ENCODE data around the gene WASL.

- no peak for TF ChIP-seq MYBL2 (CRISPR knock-in tag; IDR thresholded peaks at IDR 0.05)
- no peak for TF ChIP-seq CTCF (IDR thresholded peaks at IDR 0.05)
- no peak for TF ChIP-seq AFF4 (CRISPR knock-in tag; IDR thresholded peaks at IDR 0.05; ENCODE audit: borderline replicate concordance)
- no peak for TF ChIP-seq CREB1 (CRISPR knock-in tag; IDR thresholded peaks at IDR 0.05)
- TF ChIP-seq TEAD1 (CRISPR knock-in tag; IDR thresholded peaks at IDR 0.05): no peak
- no peak for TF ChIP-seq SP1 (CRISPR knock-in tag; conservative IDR thresholded peaks at IDR 0.05)
- TF ChIP-seq NFE2L1 (CRISPR knock-in tag; IDR thresholded peaks at IDR 0.05): no peak
- no peak for TF ChIP-seq GTF2I (CRISPR knock-in tag; conservative IDR thresholded peaks at IDR 0.05)
- TF ChIP-seq ZNF263 (CRISPR knock-in tag; IDR thresholded peaks at IDR 0.05; ENCODE audit: low read depth): no peak
- TF ChIP-seq ZNF671 (CRISPR knock-in tag; IDR thresholded peaks at IDR 0.05): no peak
- TF ChIP-seq USF1 (CRISPR knock-in tag; IDR thresholded peaks at IDR 0.05): no peak
- no peak for TF ChIP-seq IRF2 (CRISPR knock-in tag; IDR thresholded peaks at IDR 0.05; ENCODE audit: borderline replicate concordance, low read depth)
- TF ChIP-seq ATF2 (CRISPR knock-in tag; IDR thresholded peaks at IDR 0.05; ENCODE audit: borderline replicate concordance, low read depth): no peak
Measured at GRCh38 chr7:123774496-123774895, 25.7 kb upstream of the WASL start.
